BLaER1 treated with 17β-estradiol and CSF1 and Interleukin-3, amounts not matched to agents 10 nM and 100 nM (cell line): Measurements from ENCODE around the gene CLTC.
"Not testable (repeated sequence)": the region's sequence is repeated elsewhere in the genome, so short reads cannot be mapped to it uniquely, and the experiment has no call there.

Source experiments
- H3K27ac ChIP-seq, 11 experiments: shearing (Covaris generic); formaldehyde crosslinking; 2 replicates each; pipeline ENCODE4 v1.8.1; 2022
- H3K27me3 ChIP-seq, 11 experiments: shearing (Covaris generic); formaldehyde crosslinking; 2 replicates each; pipeline ENCODE4 v1.8.1; 2022
- H3K36me3 ChIP-seq, 11 experiments: shearing (Covaris generic); formaldehyde crosslinking; 2 replicates each; pipeline ENCODE4 v1.8.1; 2022
- H3K4me1 ChIP-seq, 10 experiments: shearing (Covaris generic); formaldehyde crosslinking; 2 replicates each; pipeline ENCODE4 v1.8.1; 2022
- H3K4me2 ChIP-seq, 11 experiments: shearing (Covaris generic); formaldehyde crosslinking; 2 replicates each; pipeline ENCODE4 v1.8.1; 2022
- H3K4me3 ChIP-seq, 10 experiments: shearing (Covaris generic); formaldehyde crosslinking; 2 replicates each; pipeline ENCODE4 v1.8.1; 2022
- H3K9ac ChIP-seq, 11 experiments: shearing (Covaris generic); formaldehyde crosslinking; 2 replicates each; pipeline ENCODE4 v1.8.1; 2022
- H3K9me3 ChIP-seq, 11 experiments: shearing (Covaris generic); formaldehyde crosslinking; replicated peaks in 1 of 11; 2 replicates each; pipeline ENCODE4 v1.8.1; 2022
- H4K20me1 ChIP-seq, 11 experiments: shearing (Covaris generic); formaldehyde crosslinking; 2 replicates each; pipeline ENCODE4 v1.8.1; 2022
- Cebpa-rat ChIP-seq, 11 experiments: shearing (Covaris generic); IDR thresholded peaks; 2 replicates each; pipeline ENCODE4 v1.8.1; 2022

CLTC gene

DNA sequence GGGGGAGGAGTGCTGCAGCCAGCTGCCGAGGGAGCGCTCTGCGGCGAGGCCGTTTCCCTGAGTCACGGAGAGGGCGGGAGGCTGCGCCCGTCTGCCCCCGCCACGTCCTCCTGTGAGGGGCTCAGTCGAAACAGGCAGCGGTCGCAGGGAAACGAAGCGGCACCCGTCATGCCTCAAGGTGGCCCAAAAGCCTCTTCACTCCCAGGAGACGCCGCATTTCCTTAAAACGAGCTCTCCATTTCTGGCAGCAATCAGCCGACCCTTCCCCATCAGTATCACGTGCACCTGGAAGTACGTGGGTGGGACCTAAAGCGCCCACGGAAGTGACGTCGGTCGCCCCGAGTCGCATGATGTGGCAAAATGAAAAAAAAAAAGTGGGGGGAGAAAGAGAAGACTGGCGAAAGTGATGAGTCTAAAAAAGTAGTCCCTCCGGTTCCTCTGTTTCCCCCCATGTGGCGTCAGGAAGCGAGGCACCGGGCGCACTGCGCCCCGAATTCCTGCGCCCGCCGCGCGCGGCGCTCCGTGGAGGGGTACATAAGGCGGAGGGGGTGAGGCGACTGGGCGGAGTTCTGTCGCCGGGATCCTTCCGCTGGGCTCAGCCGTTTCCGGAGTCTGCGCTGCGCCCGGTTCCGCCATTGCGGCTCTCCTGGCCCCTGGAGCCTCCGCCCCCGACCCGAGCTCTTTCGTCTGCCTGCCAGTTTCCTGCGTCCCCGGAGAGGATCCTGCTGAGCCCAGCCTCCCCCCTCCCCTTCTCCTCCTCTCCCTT lies at the start of gene CLTC:
Gene CLTC (plus strand): TSS at position 598 of the 766 bp plus-strand sequence. CDS start 237 bp downstream, outside the sequence.
- H3K9ac ChIP-seq = peak within 1 kb of the TSS; percentile 91 to 99 (median 96)
- H4K20me1 ChIP-seq = peaks cover 32 to 39% (median 39%) of the 10 kb centered on the region in 11 experiments
- peaks cover 0 to 21% (median 9%) of the 10 kb centered on the region in 11 experiments; a peak in 9 of 22 replicates for H3K36me3 ChIP-seq
- H3K4me3 ChIP-seq = peak within 1 kb of the TSS; percentile 84 to 98 (median 92)
- H3K9me3 ChIP-seq = no peaks in the 10 kb centered on the region
- H3K27me3 ChIP-seq = no peaks in the 10 kb centered on the region
- no peak for TF ChIP-seq Cebpa-rat (IDR thresholded peaks at IDR 0.05)
- peak within 1 kb of the TSS; percentile 83 to 100 (median 94) for H3K4me2 ChIP-seq
- H3K4me1 ChIP-seq = peaks cover 38 to 68% (median 56%) of the 10 kb centered on the region in 10 experiments
- H3K27ac ChIP-seq = peak within 1 kb of the TSS; percentile 95 to 99 (median 98)

DNA sequence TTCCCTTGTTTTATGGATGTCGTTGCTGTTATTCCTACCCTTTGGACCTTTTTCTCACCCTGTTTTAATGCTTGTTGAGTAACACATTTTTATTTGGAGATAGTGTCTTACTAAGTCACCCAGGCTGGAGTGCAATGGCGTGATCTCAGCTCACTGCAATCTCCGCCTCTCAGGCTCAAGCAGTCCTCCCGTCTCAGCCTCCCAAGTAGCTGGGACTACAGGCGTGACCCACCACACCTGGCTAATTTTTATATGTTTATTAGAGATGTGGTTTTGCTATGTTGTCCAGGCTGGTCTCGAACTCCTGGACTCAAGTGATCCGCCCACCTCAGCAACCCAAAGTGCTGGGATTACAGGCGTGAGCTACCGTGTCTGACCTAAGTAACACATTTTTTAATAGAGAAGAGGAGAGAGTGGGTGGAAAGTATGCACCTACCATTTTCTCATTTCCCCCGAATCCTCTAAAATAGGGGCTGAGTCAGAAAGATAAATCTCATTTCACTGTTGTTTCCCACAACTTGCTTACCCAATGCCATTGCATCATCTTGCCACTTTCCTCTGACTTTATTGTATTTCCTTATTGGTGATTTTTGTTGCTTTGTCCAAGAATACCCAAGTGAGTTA lies 47.3 kb upstream of the CLTC start:
- Histone ChIP-seq H3K4me1 (peaks cover 0 to 19% (median 6%) of the 10 kb centered on the region in 10 experiments; a peak in 11 of 20 replicates), H3K27ac (peak overlapping the region in 8 of 11 experiments; percentile 7 to 70 (median 40); a peak in 7 of 22 replicates), H3K4me3 (no peak overlapping the region), H3K27me3 (no peaks in the 10 kb centered on the region), H3K9me3 (no peaks in the 10 kb centered on the region), H3K36me3 (peaks cover 21 to 48% (median 34%) of the 10 kb centered on the region in 11 experiments), H3K9ac (peak overlapping the region in 3 of 11 experiments; percentile 8 to 20 (median 19); a peak in 3 of 22 replicates), H4K20me1 (no peaks in the 10 kb centered on the region; a peak in 1 of 22 replicates), H3K4me2 (peak overlapping the region in 5 of 11 experiments; percentile 34 to 60 (median 42); a peak in 11 of 22 replicates)
- TF ChIP-seq Cebpa-rat (IDR thresholded peaks at IDR 0.05) = peak in 1 of 11 experiments; percentile 40; a peak in 1 of 22 replicates

DNA sequence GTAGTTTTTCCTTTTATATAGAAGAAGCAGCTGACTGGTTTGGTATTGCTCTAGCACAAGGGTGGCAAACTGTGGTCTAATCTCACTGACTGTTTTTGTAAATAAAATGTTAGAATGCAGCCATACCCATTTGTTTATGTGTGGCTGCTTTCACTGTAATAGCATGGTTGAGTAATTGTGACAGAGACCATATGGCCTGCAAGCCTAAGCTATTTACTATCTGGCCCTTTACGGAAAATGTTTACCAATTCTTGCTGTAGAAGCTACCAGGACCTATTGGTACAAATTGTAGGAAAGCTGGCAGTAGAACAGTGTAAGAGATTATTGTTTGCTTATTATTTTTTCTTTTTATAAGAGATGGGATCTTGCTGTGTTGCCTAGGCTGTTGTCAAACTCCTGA lies 35.5 kb upstream of the CLTC start:
- not testable (repeated sequence) for H3K9ac ChIP-seq, H3K36me3 ChIP-seq, H4K20me1 ChIP-seq, H3K4me2 ChIP-seq, H3K27ac ChIP-seq, H3K9me3 ChIP-seq, H3K4me1 ChIP-seq, H3K4me3 ChIP-seq, H3K27me3 ChIP-seq

DNA sequence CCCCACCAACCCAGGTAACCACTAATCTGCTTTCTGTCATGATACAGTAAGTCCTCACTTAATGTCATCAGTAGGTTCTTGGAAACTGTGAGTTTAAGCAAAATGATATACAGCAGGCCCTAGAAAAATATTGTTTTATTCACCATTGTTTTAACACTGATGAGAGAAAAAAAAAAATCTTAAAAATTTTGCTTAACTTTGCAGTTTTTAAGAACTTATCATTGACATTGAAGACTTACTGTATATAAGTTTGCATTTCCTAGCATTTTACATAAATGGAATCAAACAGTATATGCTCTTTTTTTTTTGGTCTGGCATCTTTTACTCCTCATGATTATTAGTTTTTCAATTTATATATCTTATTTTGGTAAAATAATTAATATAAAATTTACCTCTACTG lies 19.5 kb upstream of the CLTC start:
- Histone ChIP-seq H3K4me1 (no peaks in the 10 kb centered on the region), H3K36me3 (peaks cover 42 to 55% (median 53%) of the 10 kb centered on the region in 11 experiments), H3K4me3 (no peak overlapping the region), H3K4me2 (no peak overlapping the region), H3K27ac (no peak overlapping the region), H3K27me3 (no peaks in the 10 kb centered on the region), H4K20me1 (no peaks in the 10 kb centered on the region), H3K9me3 (no peaks in the 10 kb centered on the region), H3K9ac (no peak overlapping the region)
- no peak for TF ChIP-seq Cebpa-rat (IDR thresholded peaks at IDR 0.05)

DNA sequence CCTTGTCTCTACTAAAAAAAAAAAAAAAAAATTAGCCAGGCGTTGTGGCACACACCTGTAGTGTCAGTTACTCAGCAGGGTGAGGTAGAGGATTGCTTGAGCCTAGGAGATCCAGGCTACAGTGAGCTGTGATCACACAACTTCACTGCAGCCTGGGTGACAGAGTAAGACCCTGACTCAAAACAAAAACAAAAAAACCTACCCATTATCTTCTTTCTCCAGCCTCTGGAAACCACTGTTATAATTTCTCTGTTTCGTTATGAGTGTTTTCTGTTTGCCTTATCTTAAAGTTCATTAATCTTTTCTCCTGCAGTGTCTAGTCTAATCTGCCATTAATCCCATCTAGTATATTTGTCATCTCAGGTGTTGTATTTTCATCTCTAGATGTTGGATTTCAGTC lies 18.6 kb upstream of the CLTC start:
- no peaks in the 10 kb centered on the region for H3K27me3 ChIP-seq
- H3K4me2 ChIP-seq = no peak overlapping the region
- H3K36me3 ChIP-seq = peaks cover 52 to 64% (median 62%) of the 10 kb centered on the region in 11 experiments
- no peaks in the 10 kb centered on the region for H3K9me3 ChIP-seq
- H3K4me3 ChIP-seq = no peak overlapping the region
- TF ChIP-seq Cebpa-rat (IDR thresholded peaks at IDR 0.05) = no peak
- no peaks in the 10 kb centered on the region for H4K20me1 ChIP-seq
- no peak overlapping the region for H3K9ac ChIP-seq
- H3K4me1 ChIP-seq = no peaks in the 10 kb centered on the region
- H3K27ac ChIP-seq = no peak overlapping the region

DNA sequence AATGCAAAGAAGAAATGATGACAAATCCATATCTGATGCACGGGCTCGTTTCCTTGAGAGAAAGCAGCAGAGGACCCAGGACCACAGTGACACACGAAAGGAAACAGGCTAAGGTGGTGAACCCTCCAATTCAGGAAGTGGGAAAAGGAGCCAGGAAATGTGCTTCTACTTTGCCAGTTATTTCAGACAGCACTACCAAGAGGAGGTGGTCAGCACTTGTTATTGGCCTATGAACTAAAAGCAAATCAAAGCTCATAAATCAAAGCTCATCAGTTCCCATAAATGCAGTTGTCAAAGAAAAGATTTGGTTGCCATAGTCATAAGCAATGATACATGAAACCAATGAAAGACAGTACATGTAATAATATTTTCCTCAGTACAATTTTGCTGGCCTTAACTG lies 12.6 kb upstream of the CLTC start:
- Histone ChIP-seq H3K27me3 (no peaks in the 10 kb centered on the region), H3K36me3 (peaks cover 70 to 99% (median 96%) of the 10 kb centered on the region in 11 experiments)
- TF ChIP-seq Cebpa-rat (IDR thresholded peaks at IDR 0.05) = no peak

DNA sequence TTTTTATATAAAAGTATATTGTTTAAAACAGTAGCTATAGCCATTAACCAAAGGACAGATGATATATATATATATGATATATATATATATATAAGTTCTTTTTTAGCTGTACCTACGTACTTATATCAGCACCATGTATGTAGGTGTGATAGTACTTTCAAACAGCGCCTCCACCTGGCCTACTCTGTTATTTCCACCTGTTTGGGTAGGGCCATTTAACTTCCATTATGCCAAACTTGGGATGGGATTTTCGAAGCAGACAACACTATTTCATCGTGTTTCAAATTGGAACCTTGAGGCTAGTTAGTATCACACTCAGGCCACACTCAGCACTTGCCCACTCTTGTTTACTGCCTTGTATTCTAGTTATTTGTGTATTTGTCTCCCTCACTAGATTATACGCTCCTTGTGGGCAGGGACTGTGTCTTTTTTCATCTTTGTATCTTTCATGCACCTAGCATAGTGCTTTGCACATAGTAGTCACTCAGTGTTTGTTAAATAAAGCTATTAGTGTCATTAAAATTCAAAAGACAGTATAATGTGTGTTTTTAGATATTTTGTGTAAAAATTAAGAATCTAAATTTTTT lies 11.8 kb upstream of the CLTC start:
- Histone ChIP-seq H3K9ac (no peak overlapping the region), H3K27me3 (no peaks in the 10 kb centered on the region), H3K4me3 (no peak overlapping the region), H3K4me2 (no peak overlapping the region), H3K4me1 (peaks cover 0 to 8% (median 5%) of the 10 kb centered on the region in 10 experiments; a peak in 7 of 20 replicates), H3K9me3 (no peaks in the 10 kb centered on the region), H4K20me1 (no peaks in the 10 kb centered on the region), H3K27ac (no peak overlapping the region), H3K36me3 (peaks cover 63 to 99% (median 92%) of the 10 kb centered on the region in 11 experiments)
- TF ChIP-seq Cebpa-rat (IDR thresholded peaks at IDR 0.05) = no peak

More for the DNA sequence above, 12.6 kb upstream of the CLTC start:
- Histone ChIP-seq H3K4me1 (peaks cover 0 to 8% (median 5%) of the 10 kb centered on the region in 10 experiments; a peak in 7 of 20 replicates), H3K4me2 (peak overlapping the region in 3 of 11 experiments; percentile 1 to 35 (median 19); a peak in 4 of 22 replicates), H3K27ac (no peak overlapping the region), H4K20me1 (no peaks in the 10 kb centered on the region), H3K9me3 (no peaks in the 10 kb centered on the region), H3K4me3 (no peak overlapping the region), H3K9ac (no peak overlapping the region)

DNA sequence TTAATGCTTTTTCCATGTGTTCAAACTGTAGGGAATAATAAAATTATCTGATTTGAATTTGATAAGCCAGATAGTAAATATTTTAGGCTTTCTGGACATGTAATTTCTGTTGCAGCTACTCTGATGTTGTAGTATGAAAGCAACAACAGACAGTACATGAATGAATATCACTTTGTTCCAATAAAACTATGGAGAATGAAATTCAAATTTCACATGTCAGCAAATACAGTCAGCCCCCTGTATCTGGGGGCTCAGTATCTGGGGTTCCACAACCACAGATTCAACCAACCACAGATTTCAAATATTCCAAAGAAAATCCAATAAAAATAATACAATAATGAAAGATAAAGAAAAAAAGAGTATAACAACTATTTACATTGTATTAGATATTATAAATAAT lies 8.2 kb upstream of the CLTC start:
- Histone ChIP-seq H3K27ac (no peak overlapping the region), H4K20me1 (no peaks in the 10 kb centered on the region), H3K4me3 (no peak overlapping the region), H3K9me3 (no peaks in the 10 kb centered on the region), H3K4me1 (peaks cover 9 to 17% (median 12%) of the 10 kb centered on the region in 10 experiments; a peak in 18 of 20 replicates), H3K9ac (no peak overlapping the region), H3K36me3 (peaks cover 36 to 78% (median 61%) of the 10 kb centered on the region in 11 experiments), H3K27me3 (no peaks in the 10 kb centered on the region), H3K4me2 (no peak overlapping the region)
- no peak for TF ChIP-seq Cebpa-rat (IDR thresholded peaks at IDR 0.05)
